Stimulated activated naive CD8-positive, alpha-beta T cell treated with anti-CD3 and anti-CD28 coated beads, Interleukin-15, Interleukin-2, amounts not matched to agents 100 U/mL and 50 U/mL, for 24 hours (primary cell): Measurements from ENCODE around the gene JMJD7.

Experiments used
- ATAC-seq: fragments of 150-1000 bp; cut with Tn5 transposase; one replicate; pipeline ENCODE4 v1.10.0; 2021
- DNase-seq: peaks from one replicate; pipeline ENCODE4 v3.0.0; 2021

The JMJD7 gene

DNA sequence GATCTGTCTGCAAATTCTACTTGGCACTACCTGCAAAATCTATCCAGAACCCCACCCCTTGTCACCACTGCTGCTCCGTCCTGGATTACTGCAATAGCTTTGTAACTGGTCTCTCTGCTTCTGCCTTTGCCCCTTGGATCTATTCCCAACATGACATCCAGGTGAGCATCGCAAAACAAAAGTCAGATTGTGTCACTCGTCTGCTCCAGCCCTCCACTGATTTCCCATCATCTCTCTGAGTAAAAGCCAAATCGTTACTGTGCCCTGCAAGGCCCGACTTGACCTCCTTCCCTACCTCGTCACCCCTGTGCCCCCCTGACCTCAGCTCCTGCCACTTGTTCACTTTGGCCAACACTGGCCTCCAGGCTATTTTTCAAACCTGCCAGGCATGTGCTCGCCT lies 56.6 kb downstream of the JMJD7 start:
- ATAC-seq = no peak
- DNase-seq = no peak

GRCh38 chr15:41885321-41885720 lies 57.4 kb downstream of the JMJD7 start:
- ATAC-seq (no peak), DNase-seq (no peak)

DNA sequence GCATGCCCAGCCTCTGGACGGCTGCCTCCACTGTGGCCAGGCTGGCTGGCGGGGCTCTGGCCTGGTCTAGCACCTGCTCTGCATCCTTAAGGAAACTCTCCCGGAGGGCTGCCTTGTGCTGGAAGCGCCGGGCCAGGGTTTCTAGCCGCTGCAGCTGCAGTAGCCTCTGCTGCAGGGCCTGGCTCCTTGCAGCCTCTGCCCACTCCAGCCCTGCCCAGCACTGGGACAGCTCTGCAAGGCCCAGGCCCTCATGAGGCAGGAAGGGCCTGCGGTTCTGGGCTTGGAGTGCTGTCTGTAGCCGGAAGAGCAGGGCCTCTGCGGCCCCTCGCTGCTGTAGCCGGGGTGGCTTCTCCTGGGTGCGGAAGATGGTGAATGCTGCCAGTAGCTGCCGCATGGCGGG lies 57.9 kb downstream of the JMJD7 start:
- no peak for ATAC-seq
- DNase-seq = no peak

- ATAC-seq = no peak
- no peak for DNase-seq
Measured at GRCh38 chr15:41886741-41887140, 58.8 kb downstream of the JMJD7 start.

- ATAC-seq (no peak), DNase-seq (no peak)
Measured at GRCh38 chr15:41887161-41887560, 59.3 kb downstream of the JMJD7 start.
